ENCODE data around the gene R3HDML. TPM values are rescaled to one million over a fixed set of nuclear protein-coding genes. Genes with fewer than 3 reads are reported as not detected.

The R3HDML gene
- total and polyA plus RNA-seq, 2 of the 13 experiments (the other 11 are each of a cell fraction or from before 2014, with no cell fraction given): not detected

DNA sequence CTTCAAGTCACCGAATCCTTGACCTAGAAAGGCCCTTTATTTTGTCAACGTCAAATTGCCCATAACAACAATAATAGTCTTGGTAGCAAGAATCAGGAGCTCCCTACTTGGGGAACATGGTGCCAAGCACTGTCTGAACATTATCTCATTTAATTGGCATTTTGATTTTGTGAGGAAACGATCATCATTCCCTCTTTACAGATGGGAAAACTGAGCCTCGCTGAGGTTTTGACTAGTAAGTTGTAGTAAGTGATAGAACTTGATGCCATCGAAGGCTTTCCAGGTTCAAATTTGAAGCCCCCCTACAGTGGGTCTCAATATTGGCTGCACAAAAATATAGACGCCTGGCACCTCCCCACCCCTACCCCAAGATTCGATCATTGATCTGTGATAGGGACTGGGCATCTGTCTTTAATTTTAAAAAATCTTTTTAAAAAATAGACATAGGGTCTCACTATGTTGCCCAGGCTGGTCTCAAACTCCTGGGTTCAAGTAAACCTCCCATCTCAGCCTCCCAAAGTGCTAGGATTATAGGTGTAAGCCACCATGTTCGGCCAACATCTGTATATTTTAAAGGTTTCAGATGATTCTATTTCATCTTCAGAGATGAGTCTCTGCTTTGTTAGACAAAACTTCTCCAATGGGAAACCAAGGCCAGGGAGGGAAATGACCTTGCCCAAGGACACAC, 55.4 kb downstream of the R3HDML start (continued):
- no peak for TF ChIP-seq MAZ (IDR thresholded peaks at IDR 0.05; ENCODE audit: borderline replicate concordance, low read depth, low read length)
- TF ChIP-seq MAZ (CRISPR knock-in tag; IDR thresholded peaks at IDR 0.05; ENCODE audit: low read depth): no peak
- TF ChIP-seq, protein P1, sequence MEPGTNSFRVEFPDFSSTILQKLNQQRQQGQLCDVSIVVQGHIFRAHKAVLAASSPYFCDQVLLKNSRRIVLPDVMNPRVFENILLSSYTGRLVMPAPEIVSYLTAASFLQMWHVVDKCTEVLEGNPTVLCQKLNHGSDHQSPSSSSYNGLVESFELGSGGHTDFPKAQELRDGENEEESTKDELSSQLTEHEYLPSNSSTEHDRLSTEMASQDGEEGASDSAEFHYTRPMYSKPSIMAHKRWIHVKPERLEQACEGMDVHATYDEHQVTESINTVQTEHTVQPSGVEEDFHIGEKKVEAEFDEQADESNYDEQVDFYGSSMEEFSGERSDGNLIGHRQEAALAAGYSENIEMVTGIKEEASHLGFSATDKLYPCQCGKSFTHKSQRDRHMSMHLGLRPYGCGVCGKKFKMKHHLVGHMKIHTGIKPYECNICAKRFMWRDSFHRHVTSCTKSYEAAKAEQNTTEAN (CRISPR knock-in tag; conservative IDR thresholded peaks at IDR 0.05): no peak
- 0 out of 2 replicates have a peak, but pooled peaks have one; percentile 25 for TF ChIP-seq RCOR2 (CRISPR knock-in tag; IDR thresholded peaks at IDR 0.05)
- peak; percentile 91 for TF ChIP-seq ZNF629 (CRISPR knock-in tag; conservative IDR thresholded peaks at IDR 0.05)
- TF ChIP-seq, protein P2, sequence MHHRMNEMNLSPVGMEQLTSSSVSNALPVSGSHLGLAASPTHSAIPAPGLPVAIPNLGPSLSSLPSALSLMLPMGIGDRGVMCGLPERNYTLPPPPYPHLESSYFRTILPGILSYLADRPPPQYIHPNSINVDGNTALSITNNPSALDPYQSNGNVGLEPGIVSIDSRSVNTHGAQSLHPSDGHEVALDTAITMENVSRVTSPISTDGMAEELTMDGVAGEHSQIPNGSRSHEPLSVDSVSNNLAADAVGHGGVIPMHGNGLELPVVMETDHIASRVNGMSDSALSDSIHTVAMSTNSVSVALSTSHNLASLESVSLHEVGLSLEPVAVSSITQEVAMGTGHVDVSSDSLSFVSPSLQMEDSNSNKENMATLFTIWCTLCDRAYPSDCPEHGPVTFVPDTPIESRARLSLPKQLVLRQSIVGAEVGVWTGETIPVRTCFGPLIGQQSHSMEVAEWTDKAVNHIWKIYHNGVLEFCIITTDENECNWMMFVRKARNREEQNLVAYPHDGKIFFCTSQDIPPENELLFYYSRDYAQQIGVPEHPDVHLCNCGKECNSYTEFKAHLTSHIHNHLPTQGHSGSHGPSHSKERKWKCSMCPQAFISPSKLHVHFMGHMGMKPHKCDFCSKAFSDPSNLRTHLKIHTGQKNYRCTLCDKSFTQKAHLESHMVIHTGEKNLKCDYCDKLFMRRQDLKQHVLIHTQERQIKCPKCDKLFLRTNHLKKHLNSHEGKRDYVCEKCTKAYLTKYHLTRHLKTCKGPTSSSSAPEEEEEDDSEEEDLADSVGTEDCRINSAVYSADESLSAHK (CRISPR knock-in tag; IDR thresholded peaks at IDR 0.05; ENCODE audit: borderline replicate concordance): no peak
- TF ChIP-seq RFXANK (CRISPR knock-in tag; IDR thresholded peaks at IDR 0.05): no peak
- peak; percentile 38; the same call in 1 of the 2 replicates for TF ChIP-seq TOE1 (CRISPR knock-in tag; IDR thresholded peaks at IDR 0.05)
- TF ChIP-seq, protein P3, sequence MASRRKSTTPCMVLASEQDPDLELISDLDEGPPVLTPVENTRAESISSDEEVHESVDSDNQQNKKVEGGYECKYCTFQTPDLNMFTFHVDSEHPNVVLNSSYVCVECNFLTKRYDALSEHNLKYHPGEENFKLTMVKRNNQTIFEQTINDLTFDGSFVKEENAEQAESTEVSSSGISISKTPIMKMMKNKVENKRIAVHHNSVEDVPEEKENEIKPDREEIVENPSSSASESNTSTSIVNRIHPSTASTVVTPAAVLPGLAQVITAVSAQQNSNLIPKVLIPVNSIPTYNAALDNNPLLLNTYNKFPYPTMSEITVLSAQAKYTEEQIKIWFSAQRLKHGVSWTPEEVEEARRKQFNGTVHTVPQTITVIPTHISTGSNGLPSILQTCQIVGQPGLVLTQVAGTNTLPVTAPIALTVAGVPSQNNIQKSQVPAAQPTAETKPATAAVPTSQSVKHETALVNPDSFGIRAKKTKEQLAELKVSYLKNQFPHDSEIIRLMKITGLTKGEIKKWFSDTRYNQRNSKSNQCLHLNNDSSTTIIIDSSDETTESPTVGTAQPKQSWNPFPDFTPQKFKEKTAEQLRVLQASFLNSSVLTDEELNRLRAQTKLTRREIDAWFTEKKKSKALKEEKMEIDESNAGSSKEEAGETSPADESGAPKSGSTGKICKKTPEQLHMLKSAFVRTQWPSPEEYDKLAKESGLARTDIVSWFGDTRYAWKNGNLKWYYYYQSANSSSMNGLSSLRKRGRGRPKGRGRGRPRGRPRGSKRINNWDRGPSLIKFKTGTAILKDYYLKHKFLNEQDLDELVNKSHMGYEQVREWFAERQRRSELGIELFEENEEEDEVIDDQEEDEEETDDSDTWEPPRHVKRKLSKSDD (CRISPR knock-in tag; IDR thresholded peaks at IDR 0.05; ENCODE audit: low read depth): no peak
- TF ChIP-seq ZNF121 (CRISPR knock-in tag; IDR thresholded peaks at IDR 0.05): peak; percentile 80
- TF ChIP-seq, protein P4, sequence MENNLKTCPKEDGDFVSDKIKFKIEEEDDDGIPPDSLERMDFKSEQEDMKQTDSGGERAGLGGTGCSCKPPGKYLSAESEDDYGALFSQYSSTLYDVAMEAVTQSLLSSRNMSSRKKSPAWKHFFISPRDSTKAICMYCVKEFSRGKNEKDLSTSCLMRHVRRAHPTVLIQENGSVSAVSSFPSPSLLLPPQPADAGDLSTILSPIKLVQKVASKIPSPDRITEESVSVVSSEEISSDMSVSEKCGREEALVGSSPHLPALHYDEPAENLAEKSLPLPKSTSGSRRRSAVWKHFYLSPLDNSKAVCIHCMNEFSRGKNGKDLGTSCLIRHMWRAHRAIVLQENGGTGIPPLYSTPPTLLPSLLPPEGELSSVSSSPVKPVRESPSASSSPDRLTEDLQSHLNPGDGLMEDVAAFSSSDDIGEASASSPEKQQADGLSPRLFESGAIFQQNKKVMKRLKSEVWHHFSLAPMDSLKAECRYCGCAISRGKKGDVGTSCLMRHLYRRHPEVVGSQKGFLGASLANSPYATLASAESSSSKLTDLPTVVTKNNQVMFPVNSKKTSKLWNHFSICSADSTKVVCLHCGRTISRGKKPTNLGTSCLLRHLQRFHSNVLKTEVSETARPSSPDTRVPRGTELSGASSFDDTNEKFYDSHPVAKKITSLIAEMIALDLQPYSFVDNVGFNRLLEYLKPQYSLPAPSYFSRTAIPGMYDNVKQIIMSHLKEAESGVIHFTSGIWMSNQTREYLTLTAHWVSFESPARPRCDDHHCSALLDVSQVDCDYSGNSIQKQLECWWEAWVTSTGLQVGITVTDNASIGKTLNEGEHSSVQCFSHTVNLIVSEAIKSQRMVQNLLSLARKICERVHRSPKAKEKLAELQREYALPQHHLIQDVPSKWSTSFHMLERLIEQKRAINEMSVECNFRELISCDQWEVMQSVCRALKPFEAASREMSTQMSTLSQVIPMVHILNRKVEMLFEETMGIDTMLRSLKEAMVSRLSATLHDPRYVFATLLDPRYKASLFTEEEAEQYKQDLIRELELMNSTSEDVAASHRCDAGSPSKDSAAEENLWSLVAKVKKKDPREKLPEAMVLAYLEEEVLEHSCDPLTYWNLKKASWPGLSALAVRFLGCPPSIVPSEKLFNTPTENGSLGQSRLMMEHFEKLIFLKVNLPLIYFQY (CRISPR knock-in tag; IDR thresholded peaks at IDR 0.05; ENCODE audit: borderline replicate concordance): no peak
- TF ChIP-seq GATAD2A (CRISPR knock-in tag; IDR thresholded peaks at IDR 0.05): no peak
- TF ChIP-seq ZSCAN30 (CRISPR knock-in tag; IDR thresholded peaks at IDR 0.05): no peak
- TF ChIP-seq, protein P5, sequence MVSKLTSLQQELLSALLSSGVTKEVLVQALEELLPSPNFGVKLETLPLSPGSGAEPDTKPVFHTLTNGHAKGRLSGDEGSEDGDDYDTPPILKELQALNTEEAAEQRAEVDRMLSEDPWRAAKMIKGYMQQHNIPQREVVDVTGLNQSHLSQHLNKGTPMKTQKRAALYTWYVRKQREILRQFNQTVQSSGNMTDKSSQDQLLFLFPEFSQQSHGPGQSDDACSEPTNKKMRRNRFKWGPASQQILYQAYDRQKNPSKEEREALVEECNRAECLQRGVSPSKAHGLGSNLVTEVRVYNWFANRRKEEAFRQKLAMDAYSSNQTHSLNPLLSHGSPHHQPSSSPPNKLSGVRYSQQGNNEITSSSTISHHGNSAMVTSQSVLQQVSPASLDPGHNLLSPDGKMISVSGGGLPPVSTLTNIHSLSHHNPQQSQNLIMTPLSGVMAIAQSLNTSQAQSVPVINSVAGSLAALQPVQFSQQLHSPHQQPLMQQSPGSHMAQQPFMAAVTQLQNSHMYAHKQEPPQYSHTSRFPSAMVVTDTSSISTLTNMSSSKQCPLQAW (CRISPR knock-in tag; IDR thresholded peaks at IDR 0.05): no peak
- TF ChIP-seq HES4 (CRISPR knock-in tag; IDR thresholded peaks at IDR 0.05; ENCODE audit: borderline replicate concordance): no peak
- peak; percentile 1 for TF ChIP-seq AGO2 (optimal IDR thresholded peaks at IDR 0.05; ENCODE audit: low read depth, low read length)
- no peak for TF ChIP-seq ZNF256 (CRISPR knock-in tag; conservative IDR thresholded peaks at IDR 0.05)
- TF ChIP-seq ARID2 (CRISPR knock-in tag; IDR thresholded peaks at IDR 0.05; ENCODE audit: borderline replicate concordance): no peak

All from HepG2 (cell line).